ENCODE results near the gene ACSL1. TPM values are rescaled to one million over a fixed set of nuclear protein-coding genes. Genes with fewer than 3 reads are reported as not detected.

Gene ACSL1
- total RNA-seq, 1 donor from 2014 or later = 60.3 TPM

DNA sequence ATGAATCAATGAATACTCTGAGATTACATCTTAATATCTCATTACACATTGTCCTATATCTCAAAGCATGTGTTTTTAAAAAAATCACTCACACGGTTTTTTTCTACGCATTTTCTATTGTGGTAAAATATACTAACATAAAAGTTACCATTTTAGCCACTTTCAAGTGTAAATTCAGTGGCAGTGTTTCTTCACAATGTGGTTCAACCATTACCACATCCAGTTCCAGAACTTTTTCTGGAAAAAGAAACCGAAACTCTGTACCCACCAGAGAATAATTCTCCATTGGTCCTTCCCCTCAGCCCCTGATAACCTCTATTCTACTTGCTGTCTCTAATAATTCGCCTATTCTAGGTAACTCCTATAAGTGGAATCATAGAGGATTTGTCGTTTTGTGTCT is 35.3 kb upstream of the ACSL1 start:
- FAIRE-seq = no peak
- TF ChIP-seq, protein P1, sequence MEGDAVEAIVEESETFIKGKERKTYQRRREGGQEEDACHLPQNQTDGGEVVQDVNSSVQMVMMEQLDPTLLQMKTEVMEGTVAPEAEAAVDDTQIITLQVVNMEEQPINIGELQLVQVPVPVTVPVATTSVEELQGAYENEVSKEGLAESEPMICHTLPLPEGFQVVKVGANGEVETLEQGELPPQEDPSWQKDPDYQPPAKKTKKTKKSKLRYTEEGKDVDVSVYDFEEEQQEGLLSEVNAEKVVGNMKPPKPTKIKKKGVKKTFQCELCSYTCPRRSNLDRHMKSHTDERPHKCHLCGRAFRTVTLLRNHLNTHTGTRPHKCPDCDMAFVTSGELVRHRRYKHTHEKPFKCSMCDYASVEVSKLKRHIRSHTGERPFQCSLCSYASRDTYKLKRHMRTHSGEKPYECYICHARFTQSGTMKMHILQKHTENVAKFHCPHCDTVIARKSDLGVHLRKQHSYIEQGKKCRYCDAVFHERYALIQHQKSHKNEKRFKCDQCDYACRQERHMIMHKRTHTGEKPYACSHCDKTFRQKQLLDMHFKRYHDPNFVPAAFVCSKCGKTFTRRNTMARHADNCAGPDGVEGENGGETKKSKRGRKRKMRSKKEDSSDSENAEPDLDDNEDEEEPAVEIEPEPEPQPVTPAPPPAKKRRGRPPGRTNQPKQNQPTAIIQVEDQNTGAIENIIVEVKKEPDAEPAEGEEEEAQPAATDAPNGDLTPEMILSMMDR (IDR thresholded peaks at IDR 0.05; ENCODE audit: insufficient read depth, low read length, severe bottlenecking) = no peak

DNA sequence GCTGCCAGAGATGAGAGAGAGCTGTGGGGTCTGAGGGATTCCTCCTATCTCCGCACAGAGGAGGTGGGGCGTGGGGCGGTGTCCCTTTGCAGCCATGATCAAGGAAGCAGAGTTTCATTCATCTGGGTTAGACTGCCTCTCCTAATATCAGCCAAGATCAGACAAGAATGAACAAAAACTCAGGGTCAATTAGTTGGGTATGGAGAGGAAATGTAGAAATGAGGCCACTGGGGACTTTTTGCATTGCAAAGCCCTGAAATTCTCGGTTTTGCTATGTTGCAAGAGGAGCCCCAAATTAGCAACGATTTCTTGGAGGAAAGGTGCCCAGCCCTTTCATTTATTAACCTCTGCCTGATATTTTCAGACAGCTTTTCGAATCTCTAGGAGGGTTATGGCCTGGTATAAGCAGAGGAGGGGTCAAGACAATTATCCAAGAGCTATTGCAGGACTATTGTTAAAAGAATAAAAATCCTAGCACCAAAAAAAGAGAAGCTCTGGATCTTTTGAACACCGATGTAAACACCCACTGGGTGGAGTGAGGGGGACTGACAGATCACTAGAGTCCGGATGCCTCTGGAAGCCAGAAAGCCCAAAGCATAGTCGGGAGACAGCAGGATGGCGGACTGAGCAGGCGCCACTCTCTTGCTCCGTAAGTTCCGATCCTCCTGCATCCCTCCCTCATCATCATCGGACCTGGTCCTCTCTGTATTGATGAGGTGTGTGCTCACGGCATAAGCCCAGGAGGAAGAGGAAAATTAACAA is 34.4 kb upstream of the ACSL1 start:
- DNase-seq (ENCODE audit: low read depth) = no peak

More for the DNA sequence above, 35.3 kb upstream of the ACSL1 start:
- no peak for DNase-seq (ENCODE audit: low read depth)
- H3K4me3 ChIP-seq (ENCODE audit: low read depth, low read length) = no peak overlapping the region
- H3K27me3 ChIP-seq (ENCODE audit: control insufficient read depth, insufficient read depth, low read length) = no peaks in the 10 kb centered on the region
- no peaks in the 10 kb centered on the region for H3K36me3 ChIP-seq (ENCODE audit: control insufficient read depth, insufficient read depth, low read length)

DNA sequence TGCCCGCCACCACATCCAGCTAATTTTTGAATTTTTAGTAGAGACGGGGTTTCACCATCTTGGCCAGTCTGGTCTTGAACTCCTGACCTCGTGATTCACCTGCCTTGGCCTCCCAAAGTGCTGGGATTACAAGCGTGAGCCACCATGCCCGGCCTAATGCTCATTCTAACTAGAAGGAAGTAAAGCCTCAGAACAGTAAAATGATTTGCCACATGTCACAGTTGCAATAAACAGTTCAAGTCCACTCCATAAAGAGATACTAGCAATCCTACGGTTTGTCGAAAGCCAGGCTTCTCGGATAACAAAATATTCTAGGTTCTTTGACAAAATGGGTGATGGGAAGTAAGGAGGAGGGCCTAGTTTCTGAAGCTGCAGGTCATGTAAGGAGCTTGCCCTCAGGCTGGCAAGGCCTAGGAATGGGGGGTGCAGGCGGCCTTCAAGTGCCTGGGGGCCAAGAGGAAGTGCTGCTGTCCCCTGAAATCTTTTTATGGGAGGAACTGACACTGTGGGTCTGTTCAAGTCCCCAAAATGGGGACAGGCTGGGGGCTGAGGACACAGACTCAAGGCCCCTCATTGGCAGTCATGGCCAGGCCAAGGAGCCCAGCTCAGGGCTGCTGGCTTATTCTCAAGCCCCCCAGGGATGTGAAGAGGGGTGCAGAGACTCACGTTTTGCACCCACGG is 31.8 kb upstream of the ACSL1 start:
- TF ChIP-seq, protein P1 (IDR thresholded peaks at IDR 0.05; ENCODE audit: insufficient read depth, low read length, severe bottlenecking) = no peak
- Histone ChIP-seq H3K4me3 (ENCODE audit: low read depth, low read length) (no peak overlapping the region), H3K27me3 (ENCODE audit: control insufficient read depth, insufficient read depth, low read length) (no peaks in the 10 kb centered on the region), H3K36me3 (ENCODE audit: control insufficient read depth, insufficient read depth, low read length) (no peaks in the 10 kb centered on the region)
- DNase-seq (ENCODE audit: low read depth) (no peak), FAIRE-seq (no peak)

More for the DNA sequence above, 34.4 kb upstream of the ACSL1 start:
- H3K27me3 ChIP-seq (ENCODE audit: control insufficient read depth, insufficient read depth, low read length) = no peaks in the 10 kb centered on the region
- FAIRE-seq = no peak
- TF ChIP-seq, protein P1 (IDR thresholded peaks at IDR 0.05; ENCODE audit: insufficient read depth, low read length, severe bottlenecking) = no peak
- no peaks in the 10 kb centered on the region for H3K36me3 ChIP-seq (ENCODE audit: control insufficient read depth, insufficient read depth, low read length)
- no peak overlapping the region for H3K4me3 ChIP-seq (ENCODE audit: low read depth, low read length)

DNA sequence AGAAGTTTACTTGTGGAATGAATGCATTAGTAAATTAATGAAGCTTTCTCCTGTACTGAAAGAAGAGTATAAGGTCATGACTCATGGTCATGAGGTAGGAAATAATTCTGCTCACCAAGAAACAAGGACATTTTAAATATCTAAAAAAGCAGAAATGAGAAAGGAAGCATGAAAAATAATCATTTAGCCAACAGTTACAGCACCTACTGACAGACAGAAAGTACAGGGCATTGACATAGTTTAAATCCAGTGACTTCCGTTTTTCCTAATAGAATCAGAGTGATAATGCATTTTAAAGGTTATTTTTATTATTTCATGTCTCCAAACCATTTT is 30.5 kb upstream of the ACSL1 start:
- H3K4me3 ChIP-seq (ENCODE audit: low read depth, low read length) = no peak overlapping the region
- no peaks in the 10 kb centered on the region for H3K36me3 ChIP-seq (ENCODE audit: control insufficient read depth, insufficient read depth, low read length)
- H3K27me3 ChIP-seq (ENCODE audit: control insufficient read depth, insufficient read depth, low read length) = no peaks in the 10 kb centered on the region
- FAIRE-seq (no peak), DNase-seq (ENCODE audit: low read depth) (no peak)
- TF ChIP-seq, protein P1 (IDR thresholded peaks at IDR 0.05; ENCODE audit: insufficient read depth, low read length, severe bottlenecking) = no peak

DNA sequence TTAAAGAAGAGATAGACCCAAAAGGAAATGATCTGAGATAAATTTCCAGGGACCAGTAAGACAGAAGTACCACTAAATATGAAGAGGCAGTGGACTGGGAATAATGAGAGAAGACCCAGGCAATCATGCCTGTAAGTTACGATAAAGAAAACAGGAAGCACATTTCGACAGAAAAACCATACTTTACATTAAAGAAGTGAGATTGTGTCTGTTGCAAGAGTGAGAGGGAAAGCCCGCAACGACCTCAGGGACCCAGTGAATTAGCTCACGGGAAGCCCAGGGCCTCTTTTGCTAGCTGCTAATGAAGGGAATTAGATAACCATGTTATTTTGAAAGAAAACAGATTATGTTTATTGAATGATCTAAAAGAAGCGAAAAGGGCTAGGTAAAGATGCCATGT is 28.9 kb upstream of the ACSL1 start:
- Histone ChIP-seq H3K36me3 (ENCODE audit: control insufficient read depth, insufficient read depth, low read length) (no peaks in the 10 kb centered on the region), H3K27me3 (ENCODE audit: control insufficient read depth, insufficient read depth, low read length) (no peaks in the 10 kb centered on the region)
- FAIRE-seq = no peak

More for the DNA sequence above, 28.9 kb upstream of the ACSL1 start:
- TF ChIP-seq, protein P1 (IDR thresholded peaks at IDR 0.05; ENCODE audit: insufficient read depth, low read length, severe bottlenecking) = no peak
- no peak overlapping the region for H3K4me3 ChIP-seq (ENCODE audit: low read depth, low read length)
- DNase-seq (ENCODE audit: low read depth) = no peak
